SK-N-SH (cell line): Measurements from ENCODE around the gene MAP7D2. TPM values are rescaled to one million over a fixed set of nuclear protein-coding genes. Genes with fewer than 3 reads are reported as not detected.

ENCODE experiments used
- CTCF ChIA-PET: fragments of 300-600, 350-600 bp; formaldehyde crosslinking; extraction: SDS; loops from one replicate; lab custom pipeline; 2021; lab: Yijun Ruan, JAX
- POLR2A ChIA-PET: fragments of 350-600 bp; sonication (Branson Sonifier 250); formaldehyde crosslinking; extraction: SDS; loops from one replicate; lab custom pipeline; 2020; ENCODE audit warnings: antibody characterized with exemption, inconsistent platforms; lab: Yijun Ruan, JAX
- DNase-seq: peaks from one replicate; pipeline ENCODE4 v3.0.0; 2012
- H2AFZ ChIP-seq: fragments of 200-600 bp; sonication (generic); 2 replicates; pipeline ENCODE4 v1.8.1; 2016; ENCODE audit warnings: antibody characterized with exemption, mild to moderate bottlenecking, low read depth
- H3F3A ChIP-seq: fragments of 200-600 bp; sonication (generic); replicated peaks from 2 replicates; pipeline ENCODE3; 2016; ENCODE audit warnings: antibody characterized with exemption, mild to moderate bottlenecking; ENCODE audit not compliant: insufficient read depth
- H3K27ac ChIP-seq, 2 experiments: fragments of 200-500 bp in 1 of 2; fragments of 200-600 bp in 1 of 2; sonication (Bioruptor generic) in 1 of 2; sonication (generic), shearing (Covaris generic) in 1 of 2; 2 replicates each; pipeline versions ENCODE4 v1.5.1 to v1.6.1; 2014 to 2016; ENCODE audit warnings: low read depth in 2 of 2, inconsistent platforms in 1 of 2, low read length in 1 of 2, mild to moderate bottlenecking in 1 of 2, mixed read lengths in 1 of 2
- H3K27me3 ChIP-seq: fragments of 200-600 bp; sonication (generic), shearing (Covaris generic); 2 replicates; pipeline ENCODE4 v1.6.1; 2016; ENCODE audit warnings: mixed run types; ENCODE audit not compliant: insufficient read depth
- H3K36me3 ChIP-seq, 2 experiments: fragments of 200-500 bp in 1 of 2; fragments of 200-600 bp in 1 of 2; sonication (Bioruptor generic) in 1 of 2; sonication (generic) in 1 of 2; replicated peaks in 1 of 2; 2 replicates each; pipeline versions ENCODE3 to v1.5.1; 2014 to 2016; ENCODE audit warnings: low read length in 1 of 2, mild to moderate bottlenecking in 1 of 2; ENCODE audit not compliant: insufficient read depth in 2 of 2, control insufficient read depth in 1 of 2
- H3K4me1 ChIP-seq, 2 experiments: fragments of 200-500 bp in 1 of 2; fragments of 200-600 bp in 1 of 2; sonication (Bioruptor generic) in 1 of 2; sonication (generic), shearing (Covaris generic) in 1 of 2; 2 replicates each; pipeline versions ENCODE4 v1.5.1 to v1.6.1; 2014 to 2016; ENCODE audit warnings: low read depth in 1 of 2, low read length in 1 of 2, mixed run types in 1 of 2; ENCODE audit not compliant: insufficient read depth in 2 of 2, control insufficient read depth in 1 of 2
- H3K4me2 ChIP-seq: fragments of 200-600 bp; sonication (generic), shearing (Covaris generic); 2 replicates; pipeline ENCODE4 v1.6.1; 2017; ENCODE audit warnings: mixed run types
- H3K4me3 ChIP-seq, 2 experiments: fragments of 200-500 bp in 1 of 2; fragments of 200-600 bp in 1 of 2; sonication (Bioruptor generic) in 1 of 2; sonication (generic), shearing (Covaris generic) in 1 of 2; 2 replicates each; pipeline versions ENCODE4 v1.5.1 to v1.8.1; 2014 to 2016; ENCODE audit warnings: low read depth in 2 of 2, inconsistent platforms in 1 of 2, low read length in 1 of 2, mild to moderate bottlenecking in 1 of 2, mixed read lengths in 1 of 2, moderate library complexity in 1 of 2
- H3K79me2 ChIP-seq: fragments of 200-600 bp; sonication (generic); 2 replicates; pipeline ENCODE4 v1.8.1; 2017; ENCODE audit warnings: mild to moderate bottlenecking; ENCODE audit not compliant: insufficient read depth
- H3K9ac ChIP-seq: fragments of 200-600 bp; sonication (generic); 2 replicates; pipeline ENCODE4 v1.6.1; 2017; ENCODE audit warnings: mixed run types
- H3K9me2 ChIP-seq: fragments of 200-600 bp; sonication (generic); 2 replicates; pipeline ENCODE4 v1.6.1; 2017; ENCODE audit warnings: mixed run types
- H3K9me3 ChIP-seq: fragments of 200-600 bp; sonication (generic); 2 replicates; pipeline ENCODE4 v1.6.1; 2017; ENCODE audit warnings: mixed run types, mild to moderate bottlenecking, moderate library complexity
- H4K20me1 ChIP-seq: fragments of 200-600 bp; sonication (generic); 2 replicates; pipeline ENCODE4 v1.6.1; 2017; ENCODE audit warnings: mild to moderate bottlenecking, mixed run types; ENCODE audit not compliant: insufficient read depth
- JUND ChIP-seq: IDR thresholded peaks from 2 replicates; pipeline ENCODE4 v1.4.0; 2012
- MAX ChIP-seq: IDR thresholded peaks from 2 replicates; pipeline ENCODE4 v1.4.0; 2012; ENCODE audit warnings: low read depth
- MXI1 ChIP-seq: IDR thresholded peaks from 2 replicates; pipeline ENCODE4 v1.6.1; 2012; ENCODE audit warnings: mild to moderate bottlenecking, low read depth, low read length, improper control_type of control experiment
- RAD21 ChIP-seq: IDR thresholded peaks from 2 replicates; pipeline ENCODE4 v1.6.1; 2012; ENCODE audit warnings: mild to moderate bottlenecking, low read length
- REST ChIP-seq: IDR thresholded peaks from 2 replicates; pipeline ENCODE4 v1.6.1; 2012; ENCODE audit warnings: mild to moderate bottlenecking, low read depth, low read length, moderate library complexity
- SMC3 ChIP-seq: IDR thresholded peaks from 2 replicates; pipeline ENCODE4 v1.6.1; 2012; ENCODE audit warnings: low read depth, low read length, improper control_type of control experiment
- WGBS: methylation state at CpG from one replicate; pipeline ENCODE4 v1.1.6; 2017; ENCODE audit warnings: low lambda C conversion rate; 5-methylcytosine and 5-hydroxymethylcytosine counted together
- polyA plus RNA-seq, 3 experiments: library from polyadenylated mRNA; depleted of rRNA; stranded (reverse); fragments of >200 nt; gene quantifications; 2 replicates each; pipeline ENCODE4 v1.2.3, GENCODE V29; 2012

The MAP7D2 gene
- polyA plus RNA-seq, 1 of the 3 experiments (the other 2 are of a cell fraction) = 2.7 TPM

- no peaks in the 10 kb centered on the region for H3K79me2 ChIP-seq
- H2AFZ ChIP-seq = no peak overlapping the region
- H3K36me3 ChIP-seq = no peaks in the 10 kb centered on the region
- H3K4me3 ChIP-seq = no peak overlapping the region
- POLR2A ChIA-PET = no interaction called here
- CTCF ChIA-PET = interaction anchor here (0.7 to 4.3 kb wide), 2 partner anchors 13 to 17 kb away, joined by 3 to 27 read pairs; no protein-coding TSS in a partner anchor
- H3F3A ChIP-seq = no peaks in the 10 kb centered on the region
- H3K9ac ChIP-seq = no peak overlapping the region
- no peaks in the 10 kb centered on the region for H3K9me2 ChIP-seq
- no peak overlapping the region for H3K4me2 ChIP-seq
- WGBS = 57% methylated on average over 1 of the region's 1 CpG
- no peak for DNase-seq
- no peak overlapping the region for H3K27ac ChIP-seq
- peak; percentile 82; the same call in 1 of the 2 replicates for TF ChIP-seq REST
- TF ChIP-seq SMC3 = no peak
- TF ChIP-seq, all 33 proteins: peak for 1
- Histone ChIP-seq H3K4me1 (no peaks in the 10 kb centered on the region), H3K9me3 (no peaks in the 10 kb centered on the region), H4K20me1 (no peaks in the 10 kb centered on the region), H3K27me3 (no peaks in the 10 kb centered on the region; the same call in none of the 2 replicates)
Observed at GRCh38 chrX:20080277-20080676, 36.4 kb downstream of the MAP7D2 start.

DNA sequence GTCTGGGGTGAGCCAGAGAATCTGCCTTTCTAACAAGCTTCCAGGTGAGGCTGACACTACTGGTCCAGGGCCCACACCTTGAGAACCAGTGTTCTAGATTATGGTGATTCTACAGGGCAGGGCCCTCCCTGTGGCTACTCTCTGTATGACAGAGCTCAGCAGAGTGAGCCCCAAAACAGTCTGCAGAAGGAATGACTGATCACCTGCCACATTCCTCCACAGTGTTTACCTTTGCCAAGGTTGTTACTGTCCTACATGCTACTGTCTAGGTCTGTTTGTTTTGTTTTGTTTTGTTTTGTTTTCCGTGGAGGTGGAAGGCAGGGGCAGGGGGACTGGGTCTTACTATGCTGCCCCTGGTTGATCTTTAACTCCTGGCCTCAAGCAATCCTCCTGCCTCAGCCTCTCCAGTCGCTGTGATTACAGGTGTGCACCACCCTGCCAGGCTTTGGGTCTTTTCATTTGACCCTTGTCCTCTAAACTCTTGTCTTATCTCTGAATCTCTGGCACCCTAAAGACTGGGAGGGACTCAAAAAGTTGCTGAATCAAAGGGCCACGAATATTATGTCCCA, 45.1 kb downstream of the MAP7D2 start:
- H4K20me1 ChIP-seq = no peaks in the 10 kb centered on the region
- H2AFZ ChIP-seq = no peak overlapping the region
- no peaks in the 10 kb centered on the region for H3K9me3 ChIP-seq
- no peak overlapping the region for H3K4me3 ChIP-seq
- no peak overlapping the region for H3K27ac ChIP-seq
- H3K4me2 ChIP-seq = no peak overlapping the region
- no peak overlapping the region for H3K9ac ChIP-seq
- POLR2A ChIA-PET = no interaction called here
- no peaks in the 10 kb centered on the region for H3K36me3 ChIP-seq
- CTCF ChIA-PET = interaction anchor here (0.8 kb wide), 1 partner anchor 167 kb away, joined by 3 read pairs; no protein-coding TSS in a partner anchor
- peaks cover 9 to 11% of the 10 kb centered on the region in 2 experiments; a peak in 3 of 4 replicates for H3K4me1 ChIP-seq
- WGBS = 43% methylated on average over 3 of the region's 3 CpGs
- peaks cover 15% of the 10 kb centered on the region; the same call in 1 of the 2 replicates for H3K27me3 ChIP-seq
- H3K9me2 ChIP-seq = no peaks in the 10 kb centered on the region
- DNase-seq = no peak
- H3F3A ChIP-seq = peaks cover 4% of the 10 kb centered on the region
- TF ChIP-seq JUND = no peak
- TF ChIP-seq MXI1 = no peak
- TF ChIP-seq RAD21 = no peak
- TF ChIP-seq SMC3 = no peak
- no peak for TF ChIP-seq MAX
- no peaks in the 10 kb centered on the region for H3K79me2 ChIP-seq
